HG03460 (cell line): Measurements from ENCODE around the gene PNPLA2.

ENCODE experiments used
- ATAC-seq: cut with Tn5 transposase; IDR thresholded peaks from one replicate; pipeline ENCODE4 v1.9.1; 2021; ENCODE audit not compliant: unreplicated experiment

PNPLA2 gene

DNA sequence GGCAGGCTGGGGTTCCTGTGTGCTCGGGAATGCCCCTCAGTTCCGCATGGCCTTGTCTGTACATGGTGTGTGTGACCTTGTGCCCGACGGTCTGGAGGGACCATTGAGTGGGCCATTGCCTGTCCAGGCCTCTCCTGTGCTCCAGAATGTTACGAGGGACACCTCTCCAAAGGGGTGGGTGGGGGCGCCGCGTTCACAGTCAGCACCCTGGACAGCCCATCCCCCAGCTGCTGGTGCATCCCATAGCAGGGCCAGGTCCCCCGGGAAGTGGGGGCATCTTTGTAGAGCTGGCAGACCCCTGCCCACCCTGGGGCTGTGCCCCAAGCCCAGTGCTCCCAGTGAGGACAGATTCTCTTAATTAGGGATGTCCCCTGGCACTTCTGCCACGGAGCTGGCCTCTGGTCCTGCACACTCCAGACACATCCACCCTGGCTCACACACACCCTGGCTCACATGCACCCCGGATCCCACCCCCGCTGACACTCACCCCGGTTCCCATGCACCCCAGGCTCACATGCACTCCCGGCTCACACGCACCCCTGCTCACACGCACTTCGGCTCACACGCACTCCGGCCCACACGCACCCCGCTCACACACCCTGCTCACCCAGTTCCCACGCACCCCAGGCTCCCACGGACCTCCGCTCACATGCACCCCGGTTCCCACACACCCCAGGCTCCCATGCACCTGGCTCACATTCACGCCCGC, 39.5 kb downstream of the PNPLA2 start:
- no peak for ATAC-seq

DNA sequence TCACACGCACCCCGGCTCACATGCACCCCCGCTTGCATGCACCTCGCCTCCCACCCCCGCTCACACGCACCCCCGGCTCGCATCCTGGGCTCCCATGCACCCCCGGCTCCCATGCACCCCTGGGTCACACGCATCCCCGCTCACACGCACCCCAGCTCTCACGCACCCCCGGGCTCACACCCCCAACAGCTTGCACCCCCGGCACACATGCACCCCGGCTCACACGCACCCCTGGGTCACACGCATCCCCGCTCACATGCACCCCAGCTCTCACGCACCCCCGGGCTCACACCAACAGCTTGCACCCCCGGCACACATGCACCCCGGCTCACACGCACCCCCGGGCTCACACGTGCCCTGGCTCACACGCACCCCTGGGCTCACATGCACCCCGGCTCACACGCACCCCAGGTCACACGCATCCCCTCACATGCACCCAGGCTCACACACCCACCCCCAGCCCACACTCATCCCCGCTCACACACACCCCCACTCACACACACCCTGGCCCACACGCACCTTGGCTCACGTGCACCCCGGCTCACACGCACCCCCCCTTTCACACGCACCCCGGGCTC, 40.1 kb downstream of the PNPLA2 start:
- ATAC-seq = no peak

DNA sequence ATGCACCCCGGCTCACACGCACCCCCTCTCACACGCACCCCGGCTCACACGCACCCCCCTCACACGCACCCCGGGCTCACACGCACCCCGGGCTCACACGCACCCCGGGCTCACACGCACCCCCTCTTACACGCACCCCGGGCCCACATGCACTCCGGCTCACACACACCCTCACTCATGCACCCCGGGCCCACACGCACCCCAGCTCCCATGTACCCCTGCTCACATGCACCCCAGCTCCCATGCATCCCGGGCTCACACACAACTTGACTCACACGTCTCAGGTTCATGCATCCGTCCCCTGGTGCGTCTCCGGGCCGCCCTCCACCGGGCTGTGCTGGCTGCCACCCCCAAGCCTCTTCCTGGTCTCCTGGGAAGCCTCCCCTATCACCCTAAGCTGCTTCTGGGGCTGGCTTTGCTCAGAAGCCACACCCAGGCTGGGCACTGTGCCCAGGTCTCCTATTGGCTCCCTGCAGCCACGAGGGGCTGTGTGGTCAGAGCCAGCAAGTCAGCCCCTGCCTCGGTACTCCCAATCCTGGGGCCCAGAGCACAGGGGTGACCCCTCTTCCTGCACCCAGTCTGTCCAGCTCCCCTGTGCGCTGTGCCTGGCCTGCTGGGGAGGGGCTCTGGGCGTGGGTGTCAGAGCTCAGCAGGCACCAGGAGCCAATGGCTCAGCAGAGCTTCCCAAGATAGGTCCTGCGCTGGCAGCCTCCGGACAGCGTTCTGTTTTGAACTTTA, 40.8 kb downstream of the PNPLA2 start:
- no peak for ATAC-seq

DNA sequence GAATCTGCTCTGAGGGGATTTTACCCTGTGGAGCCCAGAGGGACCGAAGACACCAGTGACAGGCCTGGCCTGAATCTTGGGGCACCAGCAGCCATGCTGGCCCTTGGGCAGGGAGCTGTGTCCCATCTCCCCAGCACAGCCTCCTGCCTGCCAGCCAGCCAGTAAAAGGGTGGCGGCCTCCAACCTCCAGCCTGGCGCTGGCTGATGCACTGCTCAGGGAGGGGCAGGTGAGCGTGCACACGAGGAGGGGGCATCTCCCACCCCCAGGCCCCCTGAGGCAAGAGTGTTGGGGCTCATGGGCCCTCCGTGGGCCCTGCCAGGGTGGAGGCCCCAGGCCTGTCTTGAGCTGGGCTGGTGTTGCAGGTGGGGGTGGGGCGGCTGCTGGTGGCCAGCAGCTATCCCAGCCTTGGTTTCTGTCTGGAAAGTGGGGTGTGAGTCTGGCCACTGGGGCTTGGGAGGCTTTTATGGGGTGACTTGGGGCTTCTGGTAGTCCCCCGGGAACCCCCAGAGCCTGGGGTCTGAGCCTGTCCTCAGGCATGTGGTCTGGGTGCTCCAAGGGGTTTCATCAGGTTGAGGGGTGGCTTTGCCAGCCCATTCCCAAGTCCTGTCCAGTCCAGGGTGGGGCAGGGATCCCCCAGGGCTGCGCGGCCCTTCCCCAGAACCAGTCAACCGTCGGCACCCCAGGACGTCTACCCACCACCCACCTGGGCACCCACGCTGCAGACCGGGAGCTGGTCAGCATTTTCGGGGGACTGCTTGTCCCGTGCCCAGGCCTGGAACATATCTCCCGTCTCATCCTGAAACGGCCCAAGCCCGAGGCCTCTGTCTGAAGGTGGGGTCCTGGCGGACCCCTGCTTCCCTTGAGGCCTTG, 41.8 kb downstream of the PNPLA2 start:
- ATAC-seq = no peak

DNA sequence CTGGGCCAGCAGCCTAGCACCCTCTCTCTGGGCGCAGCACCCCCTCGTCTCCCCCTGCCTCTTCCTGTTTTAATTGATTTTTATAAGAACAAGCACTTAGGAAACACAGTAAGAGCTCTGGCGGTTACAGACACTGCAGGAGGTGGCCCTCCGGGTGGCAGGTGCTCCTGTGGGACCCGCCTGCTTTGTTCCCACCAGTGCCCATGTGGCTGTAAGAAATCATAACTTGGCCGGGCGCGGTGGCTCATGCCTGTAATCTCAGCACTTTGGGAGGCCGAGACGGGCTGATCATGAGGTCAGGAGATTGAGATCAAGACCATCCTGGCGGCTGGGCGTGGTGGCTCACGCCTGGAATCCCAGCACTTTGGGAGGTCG, 42.4 kb downstream of the PNPLA2 start:
- ATAC-seq = no peak

DNA sequence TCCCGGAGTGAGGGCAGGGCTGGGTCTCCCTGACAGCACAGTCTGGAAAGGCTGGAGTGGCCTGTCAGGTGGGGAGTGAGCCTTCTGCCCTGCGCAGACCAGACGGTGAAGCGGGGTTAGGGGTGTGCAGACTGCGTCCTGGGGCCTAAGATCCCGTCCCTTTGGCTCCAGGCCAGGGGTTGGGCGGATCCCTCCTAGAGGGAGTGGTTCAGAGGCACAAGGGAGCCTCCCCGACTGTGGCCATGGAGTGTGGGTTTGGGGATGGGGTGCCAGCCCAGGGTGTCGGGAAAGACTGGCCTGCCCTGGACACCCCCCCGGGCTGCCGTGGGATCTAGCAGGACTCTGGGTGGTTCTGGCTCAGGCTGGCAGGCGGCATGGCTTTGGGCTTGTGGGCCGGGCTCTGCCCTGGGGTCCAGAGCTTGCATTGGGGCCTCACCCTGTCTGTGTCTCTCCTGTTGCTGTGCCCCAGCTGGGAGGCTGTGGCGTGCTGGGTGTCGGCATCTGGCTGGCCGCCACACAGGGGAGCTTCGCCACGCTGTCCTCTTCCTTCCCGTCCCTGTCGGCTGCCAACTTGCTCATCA, 43.5 kb downstream of the PNPLA2 start:
- no peak for ATAC-seq

DNA sequence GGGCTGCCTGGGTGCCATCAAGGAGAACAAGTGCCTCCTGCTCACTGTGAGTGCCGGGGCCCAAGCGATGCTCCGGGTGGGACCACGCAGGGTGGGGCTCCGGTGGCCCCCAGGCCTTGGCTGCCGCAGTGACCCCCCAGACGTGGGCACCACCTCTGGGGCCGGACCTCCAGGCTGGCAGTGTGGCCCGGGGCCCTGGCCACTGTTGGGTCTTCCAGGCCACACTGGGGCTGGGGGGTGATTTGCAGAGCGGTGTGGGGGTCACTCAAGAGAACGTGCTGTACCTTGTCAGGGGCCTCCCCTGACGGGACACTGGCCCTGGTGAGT, 43.9 kb downstream of the PNPLA2 start:
- ATAC-seq = no peak

DNA sequence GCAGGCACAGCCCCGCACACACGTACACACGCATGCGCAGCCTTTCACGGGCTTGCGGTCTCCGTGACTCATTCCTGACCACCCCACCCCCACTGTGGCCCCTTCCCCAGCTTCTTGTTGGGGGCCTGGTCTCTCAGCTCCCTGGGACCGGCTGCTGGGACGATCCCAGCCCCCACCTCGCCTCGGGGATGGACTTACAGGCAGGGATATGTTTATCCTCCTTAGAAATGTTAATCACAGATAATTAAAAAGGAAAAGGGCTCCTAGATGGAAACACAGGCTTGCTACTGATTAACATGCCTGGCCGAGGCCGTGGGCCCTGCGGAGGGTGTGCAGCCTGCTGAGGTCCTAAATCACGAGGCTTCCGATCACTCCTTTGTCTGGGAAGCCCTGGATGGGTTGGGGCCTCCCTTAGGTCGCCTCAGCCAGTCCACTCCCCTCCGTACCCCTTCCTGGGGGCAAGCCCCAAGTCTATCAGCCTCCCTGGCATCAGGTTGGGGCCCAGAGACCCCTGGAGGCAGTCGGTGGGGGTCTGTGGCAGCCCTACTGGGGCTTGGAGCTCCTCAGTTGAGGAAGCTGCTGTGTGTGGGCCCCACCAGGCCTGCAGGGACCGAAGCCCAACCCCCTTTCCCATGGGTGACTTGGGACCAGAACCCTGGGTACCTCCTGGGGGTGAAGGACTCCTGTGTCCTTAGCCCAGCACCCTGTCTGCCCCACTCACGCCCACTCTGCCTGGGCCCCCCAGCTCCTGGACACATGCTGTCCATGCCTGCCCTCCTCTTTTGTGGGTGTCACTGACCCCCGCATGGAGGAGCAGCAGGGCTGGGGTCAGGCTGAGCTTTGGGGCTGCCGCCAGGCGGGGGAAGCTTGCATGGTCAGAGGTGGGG, 44.6 kb downstream of the PNPLA2 start:
- ATAC-seq = no peak

DNA sequence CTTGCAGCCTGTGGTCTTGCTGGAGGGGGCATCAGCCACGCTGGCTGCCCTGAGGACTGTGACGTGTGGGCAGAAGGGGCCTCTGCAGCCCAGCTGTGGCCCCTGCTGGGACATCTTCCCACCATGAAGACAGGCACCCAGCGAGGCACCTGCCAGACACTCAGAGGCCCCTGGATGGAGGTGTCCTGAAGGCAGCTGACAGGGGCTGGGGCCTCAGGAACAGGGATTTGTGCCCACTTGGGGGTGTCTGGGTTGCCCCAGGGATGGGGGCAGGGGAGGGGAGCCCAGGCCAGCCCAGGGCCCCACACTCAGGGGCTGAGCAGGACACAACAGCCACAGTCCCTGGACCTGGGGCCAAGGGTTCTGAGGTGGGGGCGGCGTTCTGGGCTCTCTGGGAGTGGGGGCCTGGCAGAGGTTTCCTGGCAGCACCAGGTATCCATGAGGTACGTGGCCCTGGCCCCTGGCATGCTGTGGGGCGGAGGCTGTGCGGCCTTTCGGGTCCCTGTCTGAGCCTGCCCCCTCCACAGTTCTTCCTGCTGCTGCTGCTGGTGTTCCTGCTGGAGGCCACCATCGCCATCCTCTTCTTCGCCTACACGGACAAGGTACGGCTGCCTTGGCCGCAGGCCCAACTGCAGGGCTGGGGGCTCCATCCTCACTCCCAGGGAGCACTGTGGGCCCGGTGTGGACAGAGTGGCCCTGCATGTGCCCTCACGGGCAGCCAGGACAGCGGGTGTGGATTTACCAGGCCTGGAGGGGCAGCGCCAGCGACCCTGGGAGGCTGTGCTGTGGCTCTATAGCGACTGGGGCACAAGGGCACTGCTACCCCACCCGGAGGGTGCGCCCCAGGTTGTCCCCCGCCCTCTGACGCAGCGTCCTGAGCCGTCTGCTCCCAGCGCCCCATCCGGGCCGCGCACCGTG, 45.5 kb downstream of the PNPLA2 start:
- ATAC-seq = no peak

DNA sequence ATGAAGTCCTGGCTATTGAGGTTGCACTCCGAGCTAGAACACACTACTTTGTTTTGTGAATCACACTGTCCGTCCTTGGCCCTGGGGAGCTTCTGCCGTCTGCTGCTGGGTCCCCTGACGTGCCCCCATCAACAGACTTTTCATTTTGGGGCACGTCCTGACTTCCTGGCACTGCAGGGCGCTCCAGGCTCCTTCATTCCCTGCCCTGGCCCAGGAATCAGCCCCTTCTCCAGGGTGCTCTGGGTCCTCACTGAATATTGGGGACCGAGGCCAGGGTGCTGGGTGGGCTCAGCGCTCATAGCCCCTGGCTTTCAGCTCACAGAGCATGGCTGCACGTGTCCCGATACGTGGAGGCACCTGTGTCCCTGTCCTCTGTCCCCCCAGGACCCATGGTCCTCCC, 46.2 kb downstream of the PNPLA2 start:
- no peak for ATAC-seq

DNA sequence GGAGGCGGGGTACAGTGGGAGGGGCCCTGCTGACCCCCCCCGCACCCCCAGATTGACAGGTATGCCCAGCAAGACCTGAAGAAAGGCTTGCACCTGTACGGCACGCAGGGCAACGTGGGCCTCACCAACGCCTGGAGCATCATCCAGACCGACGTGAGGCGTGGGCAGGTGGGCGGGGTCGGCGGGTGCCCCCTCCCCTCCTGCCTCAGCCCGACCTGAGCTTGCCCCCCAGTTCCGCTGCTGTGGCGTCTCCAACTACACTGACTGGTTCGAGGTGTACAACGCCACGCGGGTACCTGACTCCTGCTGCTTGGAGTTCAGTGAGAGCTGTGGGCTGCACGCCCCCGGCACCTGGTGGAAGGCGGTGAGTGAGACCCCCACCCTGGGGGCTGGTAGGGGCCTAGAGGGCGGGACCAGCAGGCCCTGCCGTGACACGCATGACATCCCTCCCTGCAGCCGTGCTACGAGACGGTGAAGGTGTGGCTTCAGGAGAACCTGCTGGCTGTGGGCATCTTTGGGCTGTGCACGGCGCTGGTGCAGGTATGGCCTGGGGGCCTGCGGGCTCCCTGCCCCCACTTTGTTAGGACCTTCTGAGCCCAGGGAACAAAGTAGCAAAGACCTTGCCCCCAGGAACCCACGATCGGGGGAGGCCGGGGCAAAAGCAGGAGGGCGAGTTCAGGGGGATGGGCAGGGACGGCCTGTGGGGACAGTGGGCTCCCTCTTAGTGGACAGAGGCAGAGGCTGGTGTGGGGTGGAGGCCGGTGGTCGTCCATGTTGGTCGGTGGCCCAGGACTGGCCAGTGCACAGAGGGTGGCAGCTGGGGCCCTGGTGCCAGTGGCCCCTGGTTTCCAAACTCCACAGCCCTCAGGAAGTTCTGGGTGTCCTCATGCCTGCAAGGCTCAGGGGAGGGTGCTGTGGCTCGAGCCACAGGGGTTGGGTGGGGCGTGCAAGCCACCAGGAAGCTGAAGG, 47.0 kb downstream of the PNPLA2 start:
- ATAC-seq = no peak

DNA sequence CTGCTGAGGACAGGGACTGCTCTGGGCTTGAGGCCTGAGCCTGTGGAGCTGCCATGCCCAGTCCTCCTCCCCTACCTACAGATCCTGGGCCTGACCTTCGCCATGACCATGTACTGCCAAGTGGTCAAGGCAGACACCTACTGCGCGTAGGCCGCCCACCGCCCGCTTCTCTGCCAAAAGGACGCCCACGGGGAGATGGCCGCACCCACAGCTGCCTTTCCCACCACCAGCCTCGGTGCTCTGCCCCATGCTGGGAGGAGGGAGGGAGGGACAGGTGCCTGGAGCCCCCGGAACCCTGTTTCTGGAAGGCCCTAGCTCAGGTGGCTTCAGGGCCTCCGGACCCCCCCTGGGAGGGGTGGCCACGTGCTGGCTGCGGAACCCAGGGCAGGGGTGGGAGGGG, 47.8 kb downstream of the PNPLA2 start:
- no peak for ATAC-seq

DNA sequence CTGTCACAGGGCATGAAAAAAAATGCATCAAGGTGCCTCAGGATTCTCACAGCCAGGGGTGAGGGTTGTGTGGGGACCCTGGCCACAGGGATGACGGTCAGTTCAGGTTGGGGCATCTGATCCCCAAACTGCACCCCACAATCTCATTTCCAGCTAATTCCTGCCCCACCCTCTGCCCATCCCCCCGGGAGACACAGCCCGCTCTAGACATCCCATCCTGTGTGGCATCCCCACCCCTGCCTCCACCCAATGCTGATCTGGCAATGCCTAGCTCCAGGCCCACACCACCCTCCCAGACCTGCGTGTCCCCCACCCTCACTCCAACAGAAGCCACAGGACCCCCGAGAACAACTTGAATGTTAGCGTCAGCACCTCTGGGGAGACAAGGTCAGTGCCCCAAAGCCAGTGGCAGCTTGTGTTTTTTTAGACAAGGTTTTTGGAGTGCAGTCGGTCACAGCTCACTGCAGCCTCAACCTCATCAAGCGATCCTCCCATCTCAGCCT, 49.2 kb downstream of the PNPLA2 start:
- ATAC-seq = no peak

DNA sequence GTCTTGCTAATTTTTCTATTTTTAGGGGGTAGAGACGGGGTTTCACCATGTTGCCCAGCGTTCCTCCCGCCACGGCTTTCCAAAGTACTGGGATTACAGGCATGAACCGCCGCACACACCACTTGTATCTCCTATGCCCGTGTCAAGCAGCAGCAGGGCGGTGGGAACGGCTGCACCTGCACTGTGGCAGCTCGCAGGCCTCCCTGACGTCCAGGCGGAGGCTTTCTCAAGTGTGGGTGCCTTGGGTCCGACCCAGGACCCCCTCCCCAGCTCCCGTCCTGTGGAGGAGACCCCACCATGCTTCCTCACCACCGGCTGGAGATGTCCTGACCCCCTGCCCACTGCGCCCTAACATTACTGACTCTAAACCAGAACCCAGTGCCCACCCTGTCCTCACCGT, 49.7 kb downstream of the PNPLA2 start:
- no peak for ATAC-seq

DNA sequence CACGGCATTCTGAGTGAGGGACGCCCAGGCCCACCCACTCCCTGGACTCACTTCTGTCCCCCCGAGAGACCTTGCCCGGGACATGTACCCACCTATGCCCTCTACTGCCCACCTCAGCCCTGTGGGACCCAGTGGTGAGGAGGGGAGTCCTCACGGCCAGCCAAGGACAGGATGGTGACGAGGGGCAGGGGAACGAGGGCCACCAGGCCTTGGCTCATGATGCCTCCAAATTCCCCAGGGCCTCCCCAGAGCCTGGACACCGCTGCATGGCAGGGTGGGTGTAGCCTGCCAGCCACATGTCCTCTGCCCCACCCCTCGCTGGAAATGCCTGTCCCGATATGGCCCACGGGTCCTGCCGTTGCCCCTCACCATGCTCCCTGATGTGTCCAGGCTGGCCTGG, 50.1 kb downstream of the PNPLA2 start:
- ATAC-seq = no peak

DNA sequence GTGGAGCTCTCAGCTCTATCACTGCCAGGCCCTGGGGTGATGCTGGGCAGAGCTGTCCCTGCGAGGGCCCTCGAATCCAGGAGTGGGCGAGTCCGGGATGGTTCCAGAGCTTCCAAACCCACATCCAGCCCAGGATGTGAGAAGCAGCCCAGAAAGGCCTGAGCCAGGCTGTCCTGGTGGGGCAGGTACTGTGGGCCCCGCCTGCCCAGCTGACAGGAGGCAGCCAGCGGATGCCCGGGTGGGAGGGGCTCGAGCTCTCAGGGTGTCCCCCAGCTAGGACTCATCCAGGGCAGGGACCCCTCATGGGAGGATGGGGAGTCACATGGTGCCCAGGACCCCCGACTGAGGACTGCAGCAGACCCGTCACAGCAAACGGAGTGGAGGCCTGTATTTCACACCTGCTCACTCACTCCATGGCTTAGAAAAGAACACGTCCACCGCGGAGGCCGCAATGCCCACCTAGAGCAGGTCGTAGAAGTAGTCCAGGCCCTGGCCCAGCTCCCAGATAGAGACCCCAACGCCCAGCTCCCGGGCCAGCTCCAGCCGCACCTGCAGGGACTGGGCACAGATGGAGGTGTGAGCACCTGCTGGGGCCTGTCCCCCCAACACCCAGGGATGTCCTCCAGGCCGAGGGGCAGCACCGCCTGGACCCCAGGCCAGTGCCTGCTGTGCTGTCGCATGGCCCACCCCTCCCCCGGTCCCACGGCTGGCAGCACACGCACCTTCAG, 50.8 kb downstream of the PNPLA2 start:
- no peak for ATAC-seq

DNA sequence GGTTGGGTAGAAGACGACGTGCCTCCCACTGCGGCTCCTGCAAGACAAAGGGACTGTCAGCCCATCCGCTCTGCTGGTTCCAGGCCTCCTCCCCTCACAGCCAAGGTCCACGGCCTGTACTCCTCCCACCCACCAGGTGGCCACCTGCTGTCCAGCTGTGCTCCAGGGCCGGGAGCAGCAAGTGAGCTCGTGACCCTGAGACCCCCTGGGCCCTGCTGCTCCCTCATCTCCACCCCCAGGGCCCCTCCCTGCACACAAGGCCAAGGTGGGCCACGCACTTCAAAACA, 51.4 kb downstream of the PNPLA2 start:
- ATAC-seq = no peak
